NCI-H187 (cell line): ENCODE measurements around the gene CYTH2.
"Not testable (repeated sequence)": the region's sequence is repeated elsewhere in the genome, so short reads cannot be mapped to it uniquely, and the experiment has no call there.

Experiments
- DNase-seq, 2 experiments: peaks; one replicate each; lab custom pipeline; 2025; lab: John Stamatoyannopoulos, UW

Gene CYTH2

DNA sequence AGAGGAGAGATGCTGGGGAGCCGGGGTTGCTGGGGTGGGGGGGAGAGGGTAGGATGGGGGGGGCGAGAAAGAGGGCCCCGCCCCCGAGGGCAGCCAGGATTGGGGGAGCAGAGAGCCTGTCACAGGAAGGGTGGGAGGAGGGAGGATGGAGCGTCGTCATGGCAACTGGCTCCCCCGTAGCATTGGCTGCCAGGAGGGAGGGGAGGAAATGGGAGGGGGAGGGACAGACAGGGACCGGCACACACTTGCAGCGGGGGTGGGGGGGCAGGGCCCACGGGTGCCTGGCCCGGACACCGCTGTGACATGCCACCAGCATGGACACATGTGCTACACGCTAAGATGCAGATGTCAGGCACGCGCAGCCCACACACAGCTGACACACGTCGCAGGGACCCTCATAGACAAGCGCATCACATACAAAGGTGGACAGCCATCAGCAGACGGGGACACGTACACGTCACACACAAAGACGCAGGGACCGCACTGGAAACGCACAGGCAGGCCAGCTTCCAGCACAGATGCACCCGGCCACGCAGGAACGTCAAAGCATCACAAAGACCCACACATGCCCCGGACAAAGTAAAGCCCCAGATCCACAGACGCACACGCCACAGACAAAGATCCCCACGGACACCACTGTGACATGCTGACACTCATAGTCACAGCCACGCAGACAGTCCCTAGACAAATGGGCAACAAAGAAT lies 42.8 kb downstream of the CYTH2 start, which contains the start of gene LMTK3:
Gene LMTK3 (minus strand): TSS at position 36 of the 704 bp plus-strand sequence. CDS start 259 bp downstream, outside the sequence.
- DNase-seq: peak; percentile 22 to 31

DNA sequence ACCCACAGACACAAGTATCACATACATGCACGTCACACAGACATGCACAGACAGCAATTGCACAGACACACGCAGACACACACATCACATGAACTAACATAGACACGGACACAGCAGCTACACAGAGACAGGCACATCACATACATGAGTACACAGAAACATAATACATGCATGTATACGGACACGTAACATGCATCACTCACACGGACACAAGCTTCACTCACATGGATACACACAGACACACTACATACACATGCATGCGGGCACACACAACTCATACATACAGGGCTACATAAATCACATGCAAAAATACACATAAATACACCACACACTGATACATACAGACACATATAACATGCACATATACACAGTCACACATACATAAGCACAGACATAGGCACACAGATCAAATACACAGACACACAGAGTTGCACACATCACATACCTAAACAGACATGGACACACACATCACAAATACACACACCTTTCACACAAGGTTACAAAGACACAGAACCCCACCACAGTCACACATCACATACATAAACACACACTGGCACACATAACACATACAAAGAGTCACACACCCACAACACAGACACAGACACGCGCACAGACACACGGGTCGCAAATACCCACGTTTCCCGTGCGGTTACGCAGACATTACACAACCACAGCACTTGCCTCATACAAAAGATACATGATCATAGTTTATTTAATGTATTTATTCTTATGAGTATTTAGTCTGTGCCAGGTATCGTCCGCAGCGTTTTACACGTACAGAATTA lies 43.5 kb downstream of the CYTH2 start:
- no peak for DNase-seq

DNA sequence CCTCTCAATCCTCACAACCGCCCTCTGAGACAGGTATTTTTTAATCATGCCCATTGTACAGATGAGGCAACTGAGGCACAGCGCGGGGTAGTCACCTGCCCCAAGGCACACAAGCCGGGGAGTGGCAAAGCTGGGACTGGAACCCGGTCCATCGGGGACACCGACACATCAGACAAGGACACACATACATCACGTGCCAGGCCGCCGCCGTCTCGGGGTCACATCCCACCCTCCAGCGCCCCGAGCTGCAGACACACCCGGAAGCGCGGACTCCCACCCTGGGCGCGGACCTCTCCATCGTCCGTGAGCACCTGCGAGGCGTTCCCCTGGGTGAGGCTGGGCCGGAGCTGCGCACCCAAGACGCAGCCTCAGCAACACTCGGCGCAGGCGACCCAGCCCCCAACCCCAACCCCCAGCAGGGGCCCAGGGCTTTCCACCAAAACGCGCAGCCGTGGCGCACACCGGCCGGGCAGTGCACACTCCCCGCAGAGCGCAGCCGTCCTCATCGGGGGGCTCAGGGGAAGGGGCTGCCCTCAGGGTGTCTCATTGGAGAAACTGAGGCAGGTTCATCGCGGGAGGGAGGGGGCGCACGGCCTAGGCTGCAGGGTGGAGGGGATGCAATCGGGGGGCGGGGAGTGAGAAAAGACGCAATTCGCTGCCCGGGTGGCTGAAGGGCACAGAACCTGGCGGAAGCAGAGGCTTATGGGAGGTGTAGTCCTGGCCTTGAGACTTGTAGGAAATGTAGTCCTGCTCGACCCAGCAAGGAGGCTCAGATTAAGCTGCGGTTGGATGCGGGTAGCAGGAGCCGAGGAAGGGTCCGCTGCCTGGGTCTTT lies 44.3 kb downstream of the CYTH2 start:
- DNase-seq: peak; percentile 26 to 60

DNA sequence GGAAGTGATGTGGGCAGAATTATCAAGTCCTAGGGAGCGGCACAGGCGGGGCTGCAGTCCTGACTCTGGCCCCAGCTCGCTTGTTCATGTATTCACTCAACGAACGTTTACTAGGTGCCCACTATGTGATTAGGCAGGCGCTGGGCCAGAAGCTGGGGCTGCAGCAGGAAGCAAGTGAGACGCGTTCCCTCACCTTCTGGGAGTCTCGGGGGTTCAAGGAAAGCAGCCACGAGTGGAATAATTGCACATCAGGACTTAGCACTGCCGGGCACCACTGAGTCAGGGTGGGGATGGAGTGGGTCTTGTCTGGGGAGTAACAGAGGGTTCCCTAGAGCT lies 44.9 kb downstream of the CYTH2 start:
- DNase-seq: no peak

DNA sequence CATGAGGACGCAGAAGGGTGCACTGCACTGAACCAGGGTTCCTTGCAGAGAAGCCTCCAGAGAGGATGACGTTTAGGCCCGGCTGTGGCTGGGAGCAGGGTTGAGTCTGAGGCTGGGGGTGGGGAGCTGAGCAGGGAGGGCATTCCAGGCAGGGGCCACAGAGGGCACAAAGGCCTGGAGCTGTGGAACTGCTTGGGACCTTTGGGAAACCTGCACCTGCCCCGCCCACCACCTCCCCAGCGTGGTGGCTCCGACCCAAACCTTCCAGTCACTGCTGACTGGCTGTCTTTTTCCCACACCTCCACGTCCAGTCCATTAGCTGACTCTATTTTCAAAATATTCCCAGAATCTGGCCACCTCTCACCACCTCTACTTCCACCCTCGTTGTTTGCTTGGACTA lies 47.4 kb downstream of the CYTH2 start:
- DNase-seq: no peak

DNA sequence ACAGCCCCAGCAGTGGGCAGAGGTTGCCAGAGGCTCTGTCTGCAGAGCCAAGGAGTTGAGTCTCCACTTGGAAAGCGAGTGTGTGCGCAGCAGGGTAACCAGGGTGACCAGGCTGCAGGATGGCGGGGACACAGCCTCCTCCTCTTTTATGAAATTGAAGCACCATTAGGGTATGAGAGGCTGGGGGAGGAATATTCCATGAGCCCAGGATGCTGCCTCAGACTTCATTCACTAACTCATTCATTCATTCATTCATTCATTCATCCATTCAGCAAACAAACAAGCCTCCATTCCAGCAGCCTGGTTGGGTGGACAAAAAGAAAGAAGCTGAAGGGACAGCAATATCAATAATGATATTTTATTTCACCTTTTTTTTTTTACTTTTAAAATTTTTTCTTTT lies 49.0 kb downstream of the CYTH2 start:
- DNase-seq: no peak

DNA sequence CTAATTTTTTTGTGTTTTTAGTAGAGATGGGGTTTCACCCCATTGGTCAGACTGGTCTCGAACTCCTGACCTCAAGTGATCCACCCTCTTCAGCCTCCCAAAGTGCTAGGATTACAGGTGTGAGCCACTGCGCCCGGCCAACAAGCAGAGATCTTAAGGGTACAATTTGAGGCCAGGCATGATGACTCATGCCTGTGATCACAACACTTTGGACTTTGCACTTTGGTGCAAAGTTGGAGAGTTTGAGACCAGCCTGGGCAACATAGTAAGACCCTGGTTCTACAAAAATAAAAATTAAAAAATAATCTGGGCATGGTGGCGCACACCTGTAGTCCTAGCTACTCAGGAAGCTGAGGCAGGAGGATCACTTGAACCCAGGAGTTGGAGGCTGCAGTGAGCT lies 50.3 kb downstream of the CYTH2 start:
- DNase-seq: not testable (repeated sequence)

DNA sequence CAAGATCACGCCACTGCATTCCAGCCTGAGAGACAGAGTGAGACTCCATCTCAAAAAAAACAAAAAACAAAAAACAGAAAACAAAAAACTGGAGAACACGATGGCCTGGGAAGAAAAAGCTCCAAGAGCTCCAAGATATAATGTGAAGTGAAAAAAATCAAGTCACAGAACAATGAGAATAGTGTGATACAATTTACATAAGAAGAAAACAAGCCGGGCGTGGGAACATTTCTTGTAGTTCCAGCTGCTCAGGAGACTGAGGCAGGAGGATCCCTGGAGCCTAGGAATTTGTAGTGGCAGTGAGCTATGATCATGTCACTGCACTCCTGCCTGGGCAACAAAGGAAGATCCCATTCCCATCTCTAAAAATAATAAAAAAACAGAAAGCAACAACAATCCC lies 51.0 kb downstream of the CYTH2 start:
- no peak for DNase-seq

DNA sequence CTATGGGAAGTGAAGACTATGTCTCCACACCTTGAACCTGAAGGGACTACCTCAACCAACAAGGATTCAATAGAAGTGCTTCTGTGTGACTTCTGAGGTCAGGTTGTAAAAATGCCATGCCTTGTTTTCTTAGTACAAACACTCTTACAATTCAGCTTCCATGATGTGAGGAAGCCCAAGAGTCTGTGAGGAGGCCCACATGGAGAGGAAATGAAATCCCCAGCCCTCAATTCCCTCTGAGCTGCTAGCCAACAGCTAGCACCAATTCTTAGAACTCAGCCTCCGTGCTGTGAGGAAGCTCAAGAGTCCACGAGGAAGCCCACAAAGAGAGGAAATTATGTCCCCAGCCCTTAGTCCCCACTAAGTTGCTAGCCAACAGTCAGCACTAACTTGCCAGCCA lies 55.1 kb downstream of the CYTH2 start:
- DNase-seq: no peak

DNA sequence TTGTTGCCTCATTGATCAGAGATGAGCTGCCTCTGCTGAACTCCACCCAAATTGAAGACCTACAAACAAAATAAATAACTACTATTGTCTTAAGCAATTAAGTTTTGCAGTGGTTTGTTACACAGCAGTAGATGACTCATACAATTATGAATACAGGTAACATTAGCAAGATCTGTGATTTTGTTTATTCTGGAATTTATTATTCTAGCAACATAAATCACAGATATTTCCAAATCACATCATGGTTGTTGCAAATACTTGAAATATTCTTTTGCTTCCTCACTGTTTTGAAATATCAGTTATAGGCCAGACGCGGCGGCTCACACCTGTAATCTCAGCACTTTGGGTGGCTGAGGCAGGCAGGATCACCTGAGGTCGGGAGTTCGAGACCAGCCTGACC lies 55.6 kb downstream of the CYTH2 start:
- no peak for DNase-seq

DNA sequence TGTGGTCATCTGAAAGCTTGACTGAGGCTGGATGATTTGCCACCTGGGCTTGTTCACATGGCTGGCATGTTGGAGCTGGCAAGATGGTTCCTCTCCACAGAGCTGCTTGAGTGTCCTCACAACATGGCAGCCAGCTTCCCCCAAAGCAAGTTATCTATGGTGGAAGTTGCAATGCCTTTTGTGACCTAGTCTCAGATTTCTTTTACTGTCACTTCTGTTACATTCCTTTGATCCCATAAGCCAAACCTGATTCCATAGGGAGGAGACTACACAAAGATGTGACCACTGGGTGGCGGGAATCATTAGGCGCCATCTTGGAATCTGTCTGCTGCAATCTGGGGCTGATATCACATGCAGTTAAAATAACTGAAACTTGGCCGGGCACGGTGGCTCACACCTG lies 60.0 kb downstream of the CYTH2 start:
- DNase-seq: no peak

DNA sequence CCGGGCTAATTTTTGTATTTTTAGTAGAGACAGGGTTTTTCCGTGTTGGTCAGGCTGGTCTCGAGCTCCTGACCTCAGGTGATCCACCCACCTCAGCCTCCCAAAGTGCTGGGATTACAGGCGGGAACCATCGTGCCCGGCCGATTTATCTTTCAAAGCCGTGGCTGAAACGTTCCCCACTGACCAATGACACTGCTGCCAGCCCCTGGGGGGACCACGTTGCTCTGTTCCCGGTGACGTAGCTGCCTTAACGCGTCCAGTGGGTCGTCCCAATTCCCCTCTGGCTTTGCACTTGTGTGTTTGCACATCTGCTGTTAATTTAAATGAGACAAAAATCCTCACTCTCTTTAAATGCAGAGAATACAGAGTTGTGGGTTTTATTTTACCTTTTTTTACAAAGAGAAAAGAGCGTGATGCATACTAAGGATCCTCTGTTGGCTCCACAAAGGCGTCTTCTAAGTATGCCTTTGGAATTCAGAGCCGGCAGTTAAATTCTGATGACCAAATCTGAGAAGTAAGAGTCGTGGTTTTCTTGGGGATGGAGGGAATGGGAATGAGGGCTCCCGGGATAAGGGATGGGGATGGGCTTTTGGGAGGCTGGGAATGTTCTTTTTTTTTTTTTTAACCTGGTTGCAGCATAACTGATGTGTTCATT lies 61.0 kb downstream of the CYTH2 start:
- DNase-seq: no peak

DNA sequence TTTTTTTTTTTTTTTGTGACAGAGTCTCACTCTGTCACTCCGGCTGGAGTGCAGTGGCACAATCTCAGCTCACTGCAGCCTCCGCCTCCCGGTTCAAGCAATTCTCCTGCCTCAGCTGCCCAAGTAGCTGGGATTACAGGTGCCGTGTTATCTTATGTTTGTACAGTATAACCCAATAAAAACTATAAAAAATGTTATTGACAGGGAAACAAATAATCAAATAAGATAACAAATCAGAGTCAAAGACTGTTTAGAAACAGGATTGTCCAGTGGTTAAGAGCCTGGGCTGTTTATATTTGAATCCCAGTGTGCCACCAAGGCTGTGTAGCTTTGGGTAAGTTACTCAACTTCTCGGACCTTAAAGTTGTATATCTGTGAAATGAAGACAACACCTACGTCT lies 61.6 kb downstream of the CYTH2 start:
- DNase-seq: no peak
